KG1 (cell line): ENCODE measurements around the gene SMARCC1.

Experiments used
- DNase-seq: peaks from one replicate; lab custom pipeline; 2025; lab: John Stamatoyannopoulos, UW

Gene SMARCC1

DNA sequence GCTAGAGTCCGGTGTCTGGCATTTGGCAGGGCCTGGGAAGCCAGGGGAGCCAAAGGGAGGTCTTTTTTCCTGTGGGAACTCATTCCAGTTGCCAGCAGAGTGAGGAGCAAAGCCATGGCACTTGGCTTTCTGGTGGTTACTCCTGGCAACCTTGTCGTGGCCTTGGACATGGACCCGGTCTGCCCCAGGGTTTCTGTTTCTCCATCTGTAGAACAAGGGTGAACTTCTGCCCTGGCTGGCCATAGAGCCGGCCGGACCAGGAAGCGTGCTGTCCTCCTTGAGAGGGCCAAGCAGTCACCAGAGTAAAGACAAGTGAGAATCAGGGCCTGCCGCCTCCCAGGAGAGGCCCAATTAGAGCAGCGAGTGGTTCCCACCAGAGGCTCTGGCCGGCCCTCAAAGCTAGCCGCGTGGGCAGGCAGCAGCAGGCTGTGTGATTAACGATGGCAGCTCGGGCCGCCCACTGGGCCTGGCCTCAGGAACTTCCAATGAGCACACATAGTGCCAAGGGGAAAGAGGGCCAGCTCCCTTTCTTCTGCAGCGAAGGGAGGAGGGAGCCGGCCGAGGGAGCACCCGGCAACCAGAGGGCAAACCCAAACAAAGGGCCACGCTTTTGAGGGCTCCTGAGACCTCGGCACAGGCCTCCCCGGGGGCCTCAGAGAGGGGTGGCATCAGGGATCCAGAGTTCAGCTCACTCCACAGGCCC is 239.1 kb downstream of the SMARCC1 start:
- DNase-seq = no peak

DNA sequence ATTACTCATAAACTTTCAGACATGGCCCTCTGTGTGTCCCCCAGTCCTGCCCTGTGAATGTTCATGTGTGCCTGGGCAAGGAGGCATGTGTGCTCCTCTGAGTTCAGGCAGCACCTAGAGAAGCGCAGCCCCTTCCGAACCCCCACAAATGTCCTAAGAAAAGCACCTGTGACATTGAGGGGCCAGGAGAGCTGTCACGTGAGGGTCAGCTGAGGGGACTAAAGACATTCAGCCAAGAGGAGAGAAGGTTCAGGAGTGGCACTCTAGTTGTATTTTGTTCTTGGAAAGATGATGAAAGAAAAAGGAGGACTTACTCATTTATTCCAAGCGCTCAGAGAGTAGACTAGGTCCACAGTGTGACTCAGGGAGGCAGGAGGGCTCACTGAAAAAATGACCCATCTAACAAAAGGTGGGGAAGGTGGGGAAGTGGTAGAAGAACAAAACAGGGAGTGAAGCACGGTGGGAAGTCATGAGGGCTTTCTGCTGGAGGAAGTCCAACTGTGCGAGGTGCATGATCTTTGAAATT is 240.0 kb downstream of the SMARCC1 start:
- DNase-seq = no peak

DNA sequence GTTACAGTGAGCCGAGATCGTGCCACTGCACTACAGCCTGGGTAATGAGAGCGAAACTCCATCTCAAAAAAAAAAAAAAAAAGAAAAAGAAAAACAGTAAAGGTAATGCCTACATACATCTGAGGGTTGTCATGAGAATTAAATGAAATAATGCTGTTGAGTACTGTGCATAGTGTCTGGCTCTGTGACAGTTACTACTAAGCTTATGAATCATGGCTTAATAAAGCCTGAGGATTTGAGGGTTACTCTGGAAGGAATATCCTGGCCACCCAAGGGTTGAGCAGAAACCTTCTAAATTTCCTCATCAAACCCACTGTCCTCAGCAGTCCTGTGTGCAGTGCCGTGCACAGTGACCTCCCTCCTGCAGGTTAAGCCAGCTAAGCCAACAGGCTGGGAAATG is 241.4 kb downstream of the SMARCC1 start:
- DNase-seq = no peak

DNA sequence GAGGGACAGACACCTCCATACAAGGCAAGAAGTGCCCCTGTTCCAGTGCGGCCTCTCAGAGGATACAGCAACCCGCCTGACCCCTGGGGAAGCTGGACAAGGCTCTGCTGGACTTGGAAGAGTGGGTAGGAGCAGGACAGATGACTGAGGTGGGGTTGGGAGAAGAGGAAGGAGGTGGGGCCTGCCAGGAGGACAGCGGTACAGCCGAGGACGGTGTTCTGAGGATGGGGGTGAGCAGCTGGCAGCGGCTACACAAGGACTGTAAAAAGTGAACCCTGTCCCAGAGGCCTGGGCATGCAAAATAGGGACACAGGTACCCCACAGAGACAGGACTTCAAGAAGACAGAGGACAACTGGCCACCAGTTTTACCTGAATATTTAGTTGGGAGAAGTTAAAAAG is 244.7 kb downstream of the SMARCC1 start:
- no peak for DNase-seq

DNA sequence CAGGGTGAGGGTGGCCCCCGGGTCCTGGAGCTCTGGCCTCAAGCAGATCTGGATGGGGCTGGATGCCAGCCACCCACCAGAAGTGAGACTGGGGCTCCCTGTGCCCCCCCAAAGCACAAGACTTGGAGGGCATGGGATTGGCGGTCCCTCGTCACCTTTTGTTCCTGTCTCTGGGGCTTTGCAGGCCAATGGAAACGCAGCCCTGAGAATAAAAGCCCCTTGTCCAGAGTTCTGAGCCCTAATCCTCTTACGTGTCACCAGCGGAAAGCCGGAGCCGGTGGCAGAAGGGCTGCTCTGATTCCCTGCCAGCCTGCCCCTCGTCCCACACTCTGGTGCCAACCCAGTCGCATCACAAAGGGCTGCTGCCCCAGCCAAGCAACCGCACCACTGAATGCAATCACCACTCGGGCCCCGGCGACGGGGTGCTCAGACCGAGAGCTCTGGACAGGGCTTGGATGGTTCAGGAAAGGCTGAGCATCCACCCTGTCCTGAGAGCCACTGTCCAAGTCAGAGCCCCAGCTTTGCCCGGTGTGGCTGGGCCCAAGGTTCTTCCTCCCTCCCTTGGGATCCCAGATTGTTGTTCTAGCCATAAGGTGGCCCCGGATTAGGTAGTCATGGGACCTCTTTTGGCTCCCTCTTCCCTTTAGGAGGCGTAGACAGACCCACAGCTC is 245.3 kb downstream of the SMARCC1 start:
- DNase-seq = no peak
